Measurements from ENCODE around the gene IFT22.
A peak's percentile ranks its signal among the peaks of the same experiment; 100 is the strongest.
"Not testable (repeated sequence)": the region's sequence is repeated elsewhere in the genome, so short reads cannot be mapped to it uniquely, and the experiment has no call there.

The IFT22 gene

DNA sequence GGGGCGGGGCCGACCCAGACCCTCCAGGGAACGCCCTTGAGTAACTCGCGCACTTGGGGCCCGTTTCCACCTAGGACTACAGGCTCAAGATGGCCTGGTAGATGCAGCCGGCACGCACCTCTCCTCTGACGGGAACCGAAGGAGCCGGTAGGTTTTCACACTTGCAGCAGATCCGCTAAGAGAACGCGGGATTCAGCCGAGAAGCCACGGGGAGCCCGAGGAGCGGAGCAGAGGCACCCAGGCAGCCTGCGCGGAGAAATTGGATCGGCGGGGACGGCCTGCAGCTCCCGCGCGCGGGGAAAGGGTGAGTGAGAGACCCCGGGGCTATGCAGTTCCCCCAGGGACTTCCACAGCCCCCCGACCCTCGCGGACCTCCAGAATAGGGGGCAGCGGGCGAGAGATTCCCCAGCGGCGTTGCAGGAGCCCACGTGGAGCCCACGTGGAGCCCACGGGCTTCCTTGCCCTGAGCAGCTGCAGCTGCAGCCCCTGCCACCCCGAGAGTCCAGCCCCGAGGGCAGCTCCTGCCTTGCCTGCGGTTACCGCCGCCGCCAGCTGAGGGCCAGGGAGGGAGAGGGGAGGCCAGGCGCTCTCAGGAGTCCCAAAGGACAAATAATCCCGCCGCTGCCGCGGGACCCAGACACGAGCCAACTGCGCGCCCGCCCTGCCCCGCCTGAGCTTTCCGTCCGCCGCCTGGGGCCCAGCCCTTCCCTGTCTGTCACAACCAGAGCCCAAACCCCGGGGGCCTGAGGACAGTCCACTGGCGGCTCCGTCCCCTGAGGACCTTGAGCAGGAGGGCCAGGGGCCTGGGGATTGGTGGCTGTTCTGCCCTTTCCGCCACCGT lies 13.1 kb downstream of the IFT22 start:
- DNase-seq = no peak

DNA sequence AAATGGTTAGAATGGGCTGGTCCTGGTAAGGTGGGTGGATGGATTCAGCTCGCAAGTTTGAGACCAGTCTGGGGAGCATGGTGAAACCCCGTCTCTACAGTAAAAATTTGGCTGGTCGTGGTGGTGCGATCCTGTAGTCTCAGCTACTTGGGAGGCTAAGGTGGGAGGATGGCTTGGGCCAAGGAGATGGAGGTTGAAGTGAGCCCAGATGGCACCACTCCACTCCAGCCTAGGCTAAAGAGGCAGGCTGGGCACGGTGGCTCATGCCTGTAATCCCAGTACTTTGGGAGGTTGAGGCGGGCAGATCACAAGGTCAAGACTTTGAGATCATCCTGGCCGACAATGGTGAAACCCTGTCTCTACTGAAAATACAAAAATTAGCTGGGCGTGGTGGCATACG lies 15.3 kb downstream of the IFT22 start:
- DNase-seq = no peak

DNA sequence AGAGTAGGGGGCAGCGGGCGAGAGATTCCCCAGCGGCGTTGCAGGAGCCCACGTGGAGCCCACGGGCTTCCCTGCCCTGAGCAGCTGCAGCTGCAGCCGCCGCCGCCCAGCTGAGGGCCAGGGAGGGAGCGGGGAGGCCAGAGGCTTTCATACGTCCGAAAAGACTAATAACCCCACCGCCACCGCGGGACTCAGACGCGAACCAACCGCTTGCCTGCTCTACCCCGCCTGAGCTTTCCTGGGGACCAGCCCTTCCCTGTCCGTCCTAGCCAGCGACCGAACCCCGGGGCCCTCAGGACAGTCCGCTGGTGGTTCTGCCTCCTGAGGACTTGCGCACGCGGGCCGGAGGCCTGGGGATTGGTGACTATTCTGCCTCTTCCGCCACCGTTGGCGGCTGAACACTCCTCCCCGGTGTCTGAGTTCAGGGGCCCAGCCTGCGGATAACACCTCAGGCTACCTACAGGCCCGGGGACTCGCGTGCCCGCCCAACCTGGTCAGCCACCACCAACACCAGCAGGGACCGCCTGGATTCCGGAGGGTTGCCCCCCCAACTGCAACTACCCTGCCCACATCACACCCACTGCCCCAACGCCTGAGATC lies 18.4 kb downstream of the IFT22 start:
- no peak for DNase-seq

DNA sequence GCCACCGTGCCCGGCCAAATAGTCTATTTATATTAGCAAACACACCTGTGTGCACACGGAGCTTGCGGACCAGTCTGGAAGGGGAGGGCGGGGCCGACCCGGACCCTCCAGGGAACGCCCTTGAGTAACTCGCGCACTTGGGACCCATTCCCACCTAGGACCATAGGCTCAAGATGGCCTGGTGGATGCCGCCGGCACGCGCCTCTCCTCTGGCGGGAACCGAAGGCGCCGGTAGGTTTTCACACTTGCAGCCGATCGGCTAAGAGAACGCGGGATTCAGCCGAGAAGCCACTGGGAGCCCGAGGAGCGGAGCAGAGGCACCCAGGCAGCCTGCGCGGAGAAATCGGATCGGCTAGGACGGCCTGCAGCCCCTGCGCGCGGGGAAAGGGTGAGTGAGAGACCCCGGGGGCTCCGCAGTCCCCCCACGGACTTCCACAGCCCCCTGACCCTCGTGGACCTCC lies 18.9 kb downstream of the IFT22 start:
- no peak for DNase-seq

DNA sequence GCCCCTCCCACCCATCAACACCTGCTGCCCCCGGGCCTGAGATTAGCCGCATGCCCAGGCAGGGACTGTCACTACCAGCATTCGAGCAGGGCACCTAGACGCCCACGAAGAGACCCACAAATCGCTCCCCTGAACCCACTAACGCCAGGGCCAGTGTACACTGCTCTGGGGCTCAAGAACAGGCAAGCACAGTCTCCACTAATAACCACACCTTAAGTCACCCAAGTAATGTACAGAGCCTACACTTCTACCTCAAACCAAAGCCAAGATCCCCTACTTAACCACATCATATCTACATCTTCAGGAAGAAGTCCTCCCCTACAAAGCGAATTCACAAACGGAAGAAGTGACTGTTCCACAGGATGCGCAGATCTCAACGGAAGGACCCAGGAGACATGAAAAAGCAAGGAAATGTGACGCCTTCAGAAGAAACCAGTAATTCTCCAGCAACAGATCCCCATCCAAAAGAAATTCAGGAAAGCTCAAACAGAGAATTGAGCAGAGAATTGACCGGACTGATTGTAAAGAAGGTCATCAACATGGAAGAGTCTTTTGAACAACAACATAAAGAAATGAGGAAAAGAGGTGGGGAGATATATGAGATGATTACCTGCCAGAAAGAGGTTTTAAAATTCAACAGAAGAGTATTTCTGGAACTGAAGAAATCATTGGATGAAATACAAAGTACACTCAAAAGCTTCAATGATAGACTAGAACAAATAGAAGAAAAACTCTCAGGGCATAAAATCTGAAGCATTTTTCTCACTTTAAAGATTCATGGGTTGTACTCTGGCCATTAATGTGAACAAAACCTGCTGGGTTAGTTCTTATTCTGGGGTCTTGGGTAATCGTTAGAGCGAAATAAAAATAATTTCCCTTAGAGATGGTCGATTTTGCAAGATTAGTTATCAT lies 20.9 kb downstream of the IFT22 start:
- no peak for DNase-seq

DNA sequence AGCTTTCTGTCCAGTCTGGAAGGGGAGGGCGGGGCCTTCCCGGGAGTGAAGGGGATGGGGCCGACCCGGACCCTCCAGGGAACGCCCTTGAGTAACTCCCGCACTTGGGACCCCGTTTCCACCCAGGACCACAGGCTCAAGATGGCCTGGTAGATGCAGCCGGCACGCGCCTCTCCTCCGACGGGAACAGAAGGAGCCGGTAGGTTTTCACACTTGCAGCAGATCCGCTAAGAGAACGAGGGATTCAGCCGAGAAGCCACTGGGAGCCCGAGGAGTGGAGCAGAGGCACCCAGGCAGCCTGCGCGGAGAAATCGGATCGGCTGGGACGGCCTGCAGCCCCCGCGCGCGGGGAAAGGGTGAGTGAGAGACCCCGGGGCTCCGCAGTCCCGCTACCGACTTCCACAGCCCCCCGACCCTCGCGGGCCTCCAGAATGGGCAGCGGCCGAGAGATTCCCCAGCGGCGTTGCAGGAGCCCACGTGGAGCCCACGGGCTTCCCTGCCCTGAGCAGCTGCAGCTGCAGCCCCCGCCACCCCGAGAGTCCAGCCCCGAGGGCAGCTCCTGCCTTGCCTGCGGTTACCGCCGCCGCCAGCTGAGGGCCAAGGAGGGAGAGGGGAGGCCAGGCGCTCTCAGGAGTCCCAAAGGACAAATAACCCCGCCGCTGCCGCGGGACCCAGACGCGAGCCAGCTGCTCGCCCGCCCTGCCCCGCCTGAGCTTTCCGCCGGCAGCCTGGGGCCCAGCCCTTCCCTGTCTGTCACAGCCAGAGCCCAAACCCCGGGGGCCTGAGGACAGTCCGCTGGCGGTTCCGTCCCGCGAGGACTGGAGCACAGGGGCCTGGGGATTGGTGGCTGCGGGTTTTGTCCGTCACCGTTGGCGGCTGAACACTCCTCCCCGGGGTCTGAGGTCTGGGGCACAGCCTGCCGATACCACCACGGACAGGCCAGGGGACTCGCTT lies 21.8 kb downstream of the IFT22 start:
- no peak for DNase-seq

DNA sequence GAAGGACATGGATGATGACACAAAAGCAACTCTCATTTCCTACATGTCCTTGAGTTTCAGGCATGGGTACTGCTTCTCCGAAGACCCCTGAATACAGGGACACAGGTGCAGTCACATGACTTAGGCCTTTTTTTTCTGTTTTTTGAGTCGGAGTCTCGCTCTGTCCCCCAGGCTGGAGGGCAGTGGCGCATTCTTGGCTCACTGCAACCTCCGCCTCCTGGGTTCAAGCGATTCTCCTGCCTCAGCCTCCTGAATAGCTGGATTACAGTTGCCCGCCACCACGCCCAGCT lies 26.8 kb downstream of the IFT22 start:
- DNase-seq = no peak

DNA sequence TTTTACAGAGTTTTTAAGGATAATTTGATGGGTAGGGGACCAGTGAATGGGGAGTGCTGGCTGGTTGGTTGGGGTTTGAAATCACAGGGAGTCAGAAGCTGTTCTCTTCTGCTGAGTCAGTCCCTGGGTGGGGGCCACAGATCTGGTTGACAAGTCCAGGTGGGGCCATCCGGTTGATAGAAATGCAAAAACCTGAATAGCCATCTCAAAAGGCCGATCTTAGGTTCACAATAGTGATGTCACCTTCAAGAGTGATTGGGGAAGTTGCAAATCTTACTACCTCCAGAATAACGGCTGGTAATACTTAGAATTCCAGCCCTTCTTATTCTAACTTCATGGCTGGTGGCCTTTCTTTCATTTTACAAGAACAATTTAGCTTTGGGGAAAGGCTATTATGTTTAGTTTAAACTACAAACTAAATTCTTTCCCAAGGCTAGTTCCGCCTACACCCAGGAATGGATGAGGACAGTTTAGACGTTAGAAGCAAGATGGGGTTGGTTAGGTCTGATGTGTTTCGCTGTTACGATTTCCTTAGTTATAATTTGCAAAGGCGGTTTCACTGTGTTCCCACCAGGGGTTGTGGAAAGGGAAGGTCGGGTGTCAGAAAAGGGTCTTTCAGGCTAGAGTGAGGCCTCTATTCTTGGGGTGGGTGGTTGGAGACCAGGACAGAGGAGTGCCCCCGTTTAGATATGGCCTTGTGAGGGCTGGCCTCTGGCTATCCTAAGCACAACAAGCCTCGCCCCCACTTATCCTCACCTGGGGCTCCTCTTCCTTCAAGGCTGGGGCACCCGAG lies 27.4 kb downstream of the IFT22 start:
- DNase-seq = no peak

DNA sequence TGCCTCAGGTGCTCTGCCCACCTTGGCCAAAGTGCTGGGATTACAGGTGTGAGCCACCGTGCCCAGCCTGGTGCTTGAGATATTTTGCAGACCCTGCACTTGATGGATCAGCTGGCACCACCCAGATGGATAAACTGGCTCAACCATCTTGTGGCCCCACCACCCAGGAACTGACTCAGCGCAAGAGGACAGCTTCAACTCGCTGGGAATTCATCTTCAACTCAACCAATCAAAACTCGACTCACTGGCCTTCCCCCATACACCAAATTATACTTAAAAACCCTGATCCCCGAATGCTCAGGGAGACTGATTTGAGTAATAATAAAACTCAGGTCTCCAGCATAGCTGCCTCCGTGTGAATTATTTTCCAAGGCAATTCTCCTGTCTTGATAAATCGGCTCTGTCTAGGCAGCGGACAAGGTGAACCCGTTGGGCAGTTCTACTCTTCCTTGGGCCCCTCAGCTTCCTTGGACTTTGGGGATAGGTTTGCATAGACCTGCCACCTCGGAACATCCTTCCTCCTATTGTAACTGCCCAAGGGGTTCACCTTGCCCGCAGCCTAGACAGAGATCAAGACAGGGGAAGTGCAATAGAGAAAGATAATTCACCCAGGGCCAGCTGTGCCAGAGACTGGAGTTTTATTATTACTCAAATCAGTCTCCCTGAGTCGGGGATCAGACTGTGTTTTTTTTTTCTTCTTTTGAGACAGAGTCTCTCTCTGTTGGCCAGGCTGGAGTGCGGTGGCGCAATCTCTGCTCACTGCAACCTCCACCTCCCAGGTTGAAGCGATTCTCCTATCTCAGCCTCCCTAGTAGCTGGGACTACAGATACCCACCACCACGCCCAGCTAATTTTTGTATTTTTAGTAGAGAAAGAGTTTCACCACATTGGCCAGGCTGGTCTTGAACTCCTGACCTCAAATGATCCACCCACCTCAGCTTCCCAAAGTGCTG lies 28.3 kb downstream of the IFT22 start:
- not testable (repeated sequence) for DNase-seq

DNA sequence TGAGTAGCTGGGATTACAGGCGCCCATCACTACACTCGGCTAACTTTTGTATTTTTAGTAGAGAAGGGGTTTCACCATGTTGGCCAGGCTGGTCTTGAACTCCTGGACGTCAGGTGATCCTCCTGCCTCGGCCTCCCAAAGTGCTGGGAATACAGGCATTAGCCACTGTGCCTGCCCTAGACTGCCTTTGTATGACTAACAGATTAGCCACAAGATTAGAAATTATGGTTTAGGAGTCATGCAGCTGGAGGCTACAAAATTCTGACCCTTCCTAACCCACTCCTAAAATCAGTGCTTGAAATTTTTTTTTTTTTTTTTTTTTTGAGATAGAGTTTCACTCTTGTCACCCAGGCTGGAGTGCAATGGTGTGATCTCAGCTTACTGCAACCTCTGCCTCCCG lies 29.0 kb downstream of the IFT22 start:
- DNase-seq = not testable (repeated sequence)

DNA sequence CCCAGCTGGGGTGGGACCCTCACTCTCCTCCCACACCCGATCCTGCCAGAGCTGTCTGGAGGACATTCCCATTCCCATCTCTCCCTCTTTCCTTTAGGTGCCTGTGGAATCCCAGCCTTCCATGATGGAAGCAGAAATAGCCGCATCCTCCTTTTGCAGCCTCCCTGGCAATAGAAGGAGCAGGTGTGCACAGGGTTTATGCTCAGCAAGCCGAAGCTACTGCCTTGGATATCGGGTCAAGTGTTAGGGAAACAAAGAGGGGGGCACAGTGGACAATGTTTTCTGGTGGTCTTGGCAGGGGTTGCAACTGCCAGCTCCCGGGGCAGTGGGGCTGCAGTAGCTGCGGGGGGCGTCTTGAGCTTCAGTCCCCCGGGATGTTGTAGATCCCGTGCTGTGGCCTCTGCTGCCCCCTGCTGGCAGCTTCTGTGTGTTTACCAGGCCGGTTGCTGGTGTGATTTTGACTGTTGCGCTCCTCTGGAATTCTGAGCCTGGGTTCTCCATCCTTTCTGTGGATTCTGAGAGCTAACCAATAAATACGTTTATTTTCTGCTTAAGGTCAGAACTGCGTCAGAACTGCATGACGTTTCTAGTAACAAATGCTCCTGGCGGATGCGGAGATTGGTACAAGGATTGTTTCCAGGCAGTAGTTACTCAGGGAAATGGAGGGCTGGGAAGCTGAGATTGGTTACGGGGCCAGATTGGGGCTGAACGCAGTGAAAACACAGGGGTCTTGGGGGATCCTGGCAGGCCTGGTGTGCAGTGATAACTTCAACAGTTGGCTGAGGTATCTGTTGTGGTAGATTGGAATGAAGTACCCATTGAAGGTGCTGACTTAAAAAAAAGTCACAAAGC lies 31.2 kb downstream of the IFT22 start:
- peak; percentile 34 for DNase-seq

DNA sequence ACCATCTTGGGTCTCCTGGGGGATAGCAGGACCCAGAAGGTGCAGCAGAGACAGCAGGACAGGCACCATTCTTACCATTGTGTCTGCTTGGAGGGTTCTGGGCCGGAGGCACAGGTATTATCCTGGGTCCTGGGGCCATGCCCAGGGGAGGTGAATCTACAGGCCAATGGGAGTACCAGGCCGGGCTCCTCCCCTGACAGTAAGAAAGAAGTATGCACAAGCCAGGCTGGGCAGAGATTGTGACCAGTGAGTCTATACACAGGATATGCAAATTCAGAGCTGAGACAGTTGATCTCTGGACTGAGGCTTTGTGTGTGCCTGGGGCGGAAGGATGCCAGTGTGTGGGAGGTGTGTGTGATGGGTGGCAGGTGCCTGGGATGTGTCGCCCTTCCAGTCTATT lies 31.9 kb downstream of the IFT22 start:
- DNase-seq = not testable (repeated sequence)

DNA sequence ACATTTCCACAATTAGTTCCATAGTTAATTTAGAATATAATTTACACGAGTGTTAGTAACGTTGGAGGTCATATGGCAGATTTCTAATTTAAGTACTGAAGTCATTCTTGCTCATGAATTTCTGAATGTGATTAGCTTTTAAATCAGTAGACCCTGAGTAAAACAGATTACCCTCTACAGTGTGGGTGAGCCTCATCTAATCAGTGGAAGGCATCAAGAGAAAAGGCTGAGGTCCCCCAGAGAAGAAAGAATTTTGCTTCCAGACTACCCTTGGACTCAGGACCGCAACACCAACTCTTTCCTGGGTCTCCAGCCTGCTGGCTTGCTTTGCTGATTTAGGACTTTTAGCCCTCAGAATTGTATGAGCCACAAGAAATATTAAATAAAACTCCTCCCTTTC lies 33.2 kb downstream of the IFT22 start:
- no peak for DNase-seq

DNA sequence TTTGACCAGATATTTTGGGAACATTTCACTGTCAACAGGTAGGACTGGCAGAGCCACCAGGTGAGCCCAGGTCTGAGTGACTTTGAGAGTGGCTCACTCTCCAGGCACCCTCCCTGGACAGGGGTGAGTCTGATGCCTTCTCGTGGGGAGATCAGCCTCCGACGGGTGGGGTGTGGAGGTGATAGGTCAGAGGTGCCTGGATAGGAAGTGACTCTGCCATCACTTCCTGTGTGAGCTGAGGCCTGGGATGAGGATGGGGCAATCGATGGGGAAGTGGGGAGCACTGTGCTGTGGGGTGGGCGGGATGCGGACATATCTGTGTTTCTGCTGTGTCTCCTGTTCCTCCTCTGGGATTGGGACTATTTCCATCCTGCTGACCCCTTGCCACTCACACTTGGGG lies 34.6 kb downstream of the IFT22 start:
- DNase-seq = no peak

DNA sequence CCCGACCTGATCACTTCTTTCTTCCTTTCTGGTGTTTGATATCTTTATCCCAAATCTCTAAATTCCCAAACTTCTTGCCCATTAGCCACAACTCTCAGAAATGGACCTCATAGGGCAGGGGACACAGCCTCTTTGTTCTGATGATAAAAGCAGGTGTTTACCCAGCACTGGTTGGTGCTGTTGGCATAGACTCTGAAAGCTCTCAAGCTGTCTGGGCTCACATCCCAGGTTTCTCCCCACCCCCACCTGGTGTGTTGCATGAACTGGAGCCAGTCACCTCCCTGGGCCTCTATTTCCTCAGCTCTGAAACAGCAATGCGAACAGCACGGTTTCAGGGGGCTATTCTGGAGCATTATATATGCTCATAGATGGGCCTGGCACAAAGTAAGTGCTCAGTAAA lies 35.7 kb downstream of the IFT22 start:
- not testable (repeated sequence) for DNase-seq

DNA sequence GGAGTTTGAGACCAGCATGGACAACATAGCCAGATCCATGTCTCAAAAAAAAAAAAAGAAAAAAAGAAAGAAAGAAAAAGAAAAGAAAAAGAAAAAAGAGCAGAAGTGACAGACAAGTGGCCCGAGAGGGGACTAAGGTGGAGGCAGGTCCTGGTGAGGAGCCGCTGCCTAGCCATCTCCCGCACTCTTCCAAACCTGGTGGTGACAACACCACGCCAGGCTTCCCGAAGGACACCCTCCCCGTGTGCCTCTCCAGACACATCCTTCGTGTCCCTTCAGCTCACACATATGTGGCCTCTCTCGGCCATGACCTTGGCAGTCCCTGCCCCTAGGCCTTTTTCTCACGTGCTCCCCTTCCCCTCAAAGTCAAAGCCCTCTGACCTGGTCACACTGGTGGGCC lies 36.4 kb downstream of the IFT22 start:
- no peak for DNase-seq

DNA sequence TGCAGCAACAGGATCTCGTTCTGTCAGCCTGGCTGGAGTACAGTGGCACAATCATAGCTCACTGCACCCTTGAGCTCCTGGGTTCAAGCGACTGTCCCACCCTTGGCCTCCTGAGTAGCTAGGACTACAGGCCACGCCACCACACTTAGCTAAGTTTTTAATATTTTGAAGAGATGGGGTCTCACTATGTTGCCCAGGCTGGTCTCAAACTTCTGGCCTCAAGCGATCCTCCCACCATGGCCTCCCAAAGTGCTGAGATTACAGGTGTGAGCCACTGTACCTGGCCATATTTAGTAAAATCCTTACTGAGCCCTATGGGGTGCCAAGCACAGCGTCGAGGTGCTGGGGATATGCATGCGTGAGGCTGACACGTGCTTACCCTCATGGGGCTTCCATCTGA lies 40.7 kb downstream of the IFT22 start:
- DNase-seq = not testable (repeated sequence)

DNA sequence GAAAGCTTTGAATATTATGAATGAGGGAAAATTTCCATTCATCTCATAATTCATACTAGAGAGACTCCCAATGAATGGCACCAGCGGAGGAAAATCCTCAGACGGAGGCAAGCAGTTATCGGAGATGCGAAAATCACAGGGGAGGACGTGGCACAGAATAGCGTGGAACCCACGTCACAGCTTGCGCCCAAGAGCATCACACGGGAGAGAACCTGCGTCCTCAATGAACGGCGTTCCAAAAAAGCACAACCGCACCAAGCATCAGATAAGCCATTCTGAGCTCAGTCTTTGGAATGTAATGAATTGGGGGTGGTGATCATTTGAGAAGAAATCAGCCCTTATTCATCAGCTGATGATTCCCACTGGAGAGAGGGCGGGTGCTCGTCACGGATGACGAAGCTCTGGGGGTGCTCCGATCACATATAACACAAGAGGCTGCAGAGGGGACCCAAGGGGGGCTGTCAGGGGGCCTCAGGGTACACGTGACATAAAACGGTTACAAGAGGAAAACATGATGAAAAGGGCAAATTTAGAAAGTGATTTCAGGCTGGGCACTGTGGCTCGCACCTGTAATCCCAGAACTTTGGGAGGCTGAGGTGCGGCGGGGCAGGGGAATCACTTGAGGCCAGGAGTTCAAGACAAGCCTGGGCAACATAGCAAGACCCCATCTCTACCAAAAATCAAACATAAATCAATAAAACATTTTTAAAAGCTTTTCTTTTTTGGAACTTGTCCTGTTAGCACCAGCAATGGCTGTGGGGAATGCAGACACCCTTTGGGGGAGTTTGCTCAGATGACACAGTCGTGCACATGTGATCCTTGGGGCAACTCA lies 42.9 kb downstream of the IFT22 start:
- no peak for DNase-seq

DNA sequence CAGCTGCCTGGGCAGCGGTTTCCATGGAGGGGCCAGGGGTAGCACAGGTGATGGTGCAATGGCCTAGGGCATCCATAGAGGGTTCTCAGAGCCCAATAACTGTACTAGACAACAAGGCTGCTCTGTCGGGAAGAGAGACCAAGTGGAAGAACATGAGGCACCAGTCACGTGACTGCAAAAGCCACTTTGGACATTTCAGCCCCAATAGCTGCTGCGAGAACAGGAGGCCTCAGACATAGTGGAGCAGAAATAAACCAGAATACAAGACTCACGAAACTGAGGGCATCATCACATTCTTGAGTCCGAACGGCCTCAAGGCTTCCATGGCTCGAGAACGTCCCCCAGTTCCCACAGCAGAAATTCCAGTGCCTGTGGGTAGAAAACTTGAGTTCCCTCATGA lies 44.5 kb downstream of the IFT22 start:
- no peak for DNase-seq
